HCT116 (cell line): Measurements from ENCODE around the gene EIF4G3. TPM values are rescaled to one million over a fixed set of nuclear protein-coding genes. Genes with fewer than 3 reads are reported as not detected.

Source experiments
- ATAC-seq: fragments of 200-7000 bp; cut with Tn5 transposase; 2 replicates; pipeline ENCODE4 v1.9.1; 2020; ENCODE audit warnings: mild to moderate bottlenecking, moderate library complexity
- BruUV-seq: library from RNA; stranded (reverse); fragments of 400-500 nt; replicated peaks from 2 replicates; lab custom pipeline; 2021; lab: Mats Ljungman, UMichigan
- CTCF ChIA-PET: fragments of 300-600 bp; sonication (Branson Sonifier 250); formaldehyde crosslinking; loops from one replicate; lab custom pipeline; 2021; ENCODE audit warnings: antibody characterized with exemption; lab: Charles Lee
- POLR2A ChIA-PET: fragments of 300-600, 350-600 bp; sonication (Branson Sonifier 250); formaldehyde crosslinking; loops from one replicate; lab custom pipeline; 2021; ENCODE audit warnings: antibody characterized with exemption; lab: Charles Lee
- RAD21 ChIA-PET, 2 experiments: fragments of 300-600 bp; sonication (Branson Sonifier 250); formaldehyde crosslinking; loops; one replicate each; lab custom pipeline; 2023; ENCODE audit warnings: low total read pairs in 2 of 2; ENCODE audit not compliant: uncharacterized antibody in 2 of 2, unreplicated experiment in 2 of 2, low non-redundant PET in 1 of 2; lab: Charles Lee
- DNase-seq: peaks from one replicate; pipeline ENCODE4 v3.0.0-alpha.2; 2010; ENCODE audit warnings: low read depth, low spot score
- H2AFZ ChIP-seq: fragments of 200-600 bp; shearing (Covaris generic), sonication (generic); 2 replicates; pipeline ENCODE4 v1.6.1; 2017; ENCODE audit warnings: low read depth, mixed run types, mixed read lengths, antibody characterized with exemption, low read length; ENCODE audit not compliant: poor library complexity, severe bottlenecking
- H3K27ac ChIP-seq: 2 replicates; pipeline ENCODE4 v1.5.1; 2012; ENCODE audit warnings: low read depth, low read length
- H3K27me3 ChIP-seq: fragments of 200-600 bp; sonication (generic); 2 replicates; pipeline ENCODE4 v1.6.1; 2016; ENCODE audit warnings: mixed run types, low read length, mixed read lengths; ENCODE audit not compliant: insufficient read depth
- H3K36me3 ChIP-seq, 2 experiments: fragments of 200-500 bp in 1 of 2; fragments of 200-600 bp in 1 of 2; sonication (Bioruptor generic) in 1 of 2; sonication (generic) in 1 of 2; 2 replicates each; pipeline versions ENCODE4 v1.5.1 to v1.6.1; 2014 to 2016; ENCODE audit warnings: low read length in 2 of 2, inconsistent platforms in 1 of 2, mixed read lengths in 1 of 2, mixed run types in 1 of 2; ENCODE audit not compliant: insufficient read depth in 2 of 2, control insufficient read depth in 1 of 2
- H3K4me1 ChIP-seq, 2 experiments: fragments of 200-600 bp in 1 of 2; sonication (generic) in 1 of 2; 2 replicates each; pipeline versions ENCODE4 v1.5.1 to v1.6.1; 2012 to 2017; ENCODE audit warnings: low read length in 2 of 2, inconsistent platforms in 1 of 2, mild to moderate bottlenecking in 1 of 2, mixed read lengths in 1 of 2, mixed run types in 1 of 2, moderate library complexity in 1 of 2; ENCODE audit not compliant: insufficient read depth in 2 of 2, control insufficient read depth in 1 of 2
- H3K4me2 ChIP-seq: fragments of 200-600 bp; sonication (generic); 2 replicates; pipeline ENCODE4 v1.6.1; 2017; ENCODE audit warnings: mixed run types, low read length, mixed read lengths
- H3K4me3 ChIP-seq, 2 experiments: fragments of 200-600 bp in 1 of 2; sonication (generic) in 1 of 2; replicated peaks in 1 of 2; 2 replicates each; pipeline ENCODE4 v1.5.1; 2011 to 2016; ENCODE audit warnings: low read length in 2 of 2, control low read depth in 1 of 2, low read depth in 1 of 2, mild to moderate bottlenecking in 1 of 2, mixed read lengths in 1 of 2, mixed run types in 1 of 2
- H3K79me2 ChIP-seq: fragments of 200-600 bp; sonication (generic); 2 replicates; pipeline ENCODE4 v1.6.1; 2017; ENCODE audit warnings: mild to moderate bottlenecking, mixed run types, low read length, moderate library complexity, mixed read lengths; ENCODE audit not compliant: insufficient read depth
- H3K9ac ChIP-seq: fragments of 200-600 bp; sonication (generic); 2 replicates; pipeline ENCODE4 v1.6.1; 2016; ENCODE audit warnings: low read length, mixed read lengths
- H3K9me2 ChIP-seq: fragments of 200-600 bp; sonication (generic), shearing (Covaris generic); 2 replicates; pipeline ENCODE4 v1.6.1; 2017; ENCODE audit warnings: mixed run types, mild to moderate bottlenecking, moderate library complexity; ENCODE audit not compliant: insufficient read depth
- H3K9me3 ChIP-seq, 2 experiments: fragments of 200-500 bp in 1 of 2; fragments of 200-600 bp in 1 of 2; sonication (Bioruptor generic) in 1 of 2; sonication (generic) in 1 of 2; 2 replicates each; pipeline ENCODE4 v1.6.1; 2014 to 2017; ENCODE audit warnings: low read length in 2 of 2, mixed read lengths in 2 of 2, inconsistent platforms in 1 of 2, low read depth in 1 of 2, mild to moderate bottlenecking in 1 of 2, mixed run types in 1 of 2, moderate library complexity in 1 of 2; ENCODE audit not compliant: control insufficient read depth in 1 of 2, insufficient read depth in 1 of 2
- H4K20me1 ChIP-seq: fragments of 200-600 bp; sonication (generic), shearing (Covaris generic); 2 replicates; pipeline ENCODE4 v1.6.1; 2017; ENCODE audit warnings: mixed run types, mild to moderate bottlenecking, moderate library complexity; ENCODE audit not compliant: insufficient read depth
- CEBPB ChIP-seq: IDR thresholded peaks from 2 replicates; pipeline ENCODE4 v1.6.1; 2012; ENCODE audit warnings: low read depth
- EGR1 ChIP-seq: IDR thresholded peaks from 2 replicates; pipeline ENCODE4 v1.6.1; 2012; ENCODE audit warnings: low read depth
- ELF1 ChIP-seq: IDR thresholded peaks from 2 replicates; pipeline ENCODE4 v1.6.1; 2012; ENCODE audit warnings: low read depth, borderline replicate concordance
- EZH2 ChIP-seq: fragments of 200-600 bp; sonication (generic); IDR thresholded peaks from 2 replicates; pipeline ENCODE4 v1.6.1; 2017; ENCODE audit warnings: antibody characterized with exemption, mixed run types
- EZH2phosphoT487 ChIP-seq: fragments of 200-600 bp; IDR thresholded peaks from 2 replicates; pipeline ENCODE4 v1.6.1; 2018; ENCODE audit warnings: antibody characterized with exemption, borderline replicate concordance
- FOSL1 ChIP-seq: IDR thresholded peaks from 2 replicates; pipeline ENCODE4 v1.6.1; 2012; ENCODE audit warnings: low read depth
- JUND ChIP-seq: IDR thresholded peaks from 2 replicates; pipeline ENCODE4 v1.6.1; 2012
- POLR2A ChIP-seq: IDR thresholded peaks from 2 replicates; pipeline ENCODE4 v1.7.0; 2011; ENCODE audit warnings: borderline replicate concordance; ENCODE audit not compliant: insufficient read depth, insufficient read length; ENCODE audit errors: extremely low read depth
- POLR2AphosphoS5 ChIP-seq: IDR thresholded peaks from 2 replicates; pipeline ENCODE4 v1.6.1; 2011; ENCODE audit warnings: mild to moderate bottlenecking, low read depth, low read length, moderate library complexity
- RAD21 ChIP-seq: IDR thresholded peaks from 2 replicates; pipeline ENCODE4 v1.6.1; 2012; ENCODE audit warnings: low read depth, mild to moderate bottlenecking
- SIN3A ChIP-seq: IDR thresholded peaks from 2 replicates; pipeline ENCODE4 v1.6.1; 2012; ENCODE audit warnings: low read depth
- SRF ChIP-seq: IDR thresholded peaks from 2 replicates; pipeline ENCODE4 v1.6.1; 2012; ENCODE audit warnings: low read depth
- TCF7L2 ChIP-seq: IDR thresholded peaks from 2 replicates; pipeline ENCODE4 v1.7.0; 2011; ENCODE audit warnings: borderline replicate concordance, inconsistent platforms; ENCODE audit not compliant: insufficient read depth, insufficient read length; ENCODE audit errors: extremely low read depth
- YY1 ChIP-seq: IDR thresholded peaks from 2 replicates; pipeline ENCODE4 v1.6.1; 2011; ENCODE audit warnings: low read length, low read depth, moderate library complexity, mild to moderate bottlenecking; ENCODE audit not compliant: insufficient replicate concordance; ENCODE audit errors: extremely low read depth
- ZFX ChIP-seq: fragments of 450-650 bp; IDR thresholded peaks from 2 replicates; pipeline ENCODE4 v1.6.1; 2017
- ZNF274 ChIP-seq: fragments of 200-500 bp; sonication (Bioruptor generic); IDR thresholded peaks from 2 replicates; pipeline ENCODE4 v1.6.1; 2014; ENCODE audit warnings: mild to moderate bottlenecking, low read depth, low read length, inconsistent platforms
- intact Hi-C: fragments of 100-400 bp; cut with micrococcal nuclease; formaldehyde crosslinking; loops from 2 replicates; pipeline ENCODE4 v1.10.0; 2022
- total RNA-seq: library from RNA; stranded (reverse); gene quantifications from one replicate; pipeline ENCODE4 v1.2.1, GENCODE V29; 2021; ENCODE audit not compliant: unreplicated experiment
- TF ChIP-seq, protein P1 (sequence below): IDR thresholded peaks from 2 replicates; pipeline ENCODE4 v1.6.1; 2012
- TF ChIP-seq, protein P2 (sequence below): IDR thresholded peaks from 2 replicates; pipeline ENCODE4 v1.6.1; 2012
- TF ChIP-seq, protein P3 (sequence below): IDR thresholded peaks from 2 replicates; pipeline ENCODE4 v1.6.1; 2011; ENCODE audit warnings: mild to moderate bottlenecking, low read length, moderate library complexity; ENCODE audit not compliant: insufficient replicate concordance; ENCODE audit errors: extremely low read depth

EIF4G3 gene
- total RNA-seq, 1 experiment from 2014 or later, result 40.1 TPM

GRCh38 chr1:21034725-21035628 is 141.7 kb downstream of the EIF4G3 start:
- CTCF ChIA-PET, result no interaction called here
- Histone ChIP-seq H3K27me3 (no peaks in the 10 kb centered on the region), H3K4me1 (peaks cover 0 to 9% of the 10 kb centered on the region in 2 experiments; a peak in 2 of 4 replicates), H3K79me2 (peaks cover 12% of the 10 kb centered on the region; the same call in 1 of the 2 replicates), H4K20me1 (no peaks in the 10 kb centered on the region), H2AFZ (no peak overlapping the region), H3K4me2 (no peak overlapping the region), H3K9ac (no peak overlapping the region), H3K27ac (no peak overlapping the region), H3K9me2 (no peaks in the 10 kb centered on the region), H3K4me3 (no peak overlapping the region), H3K36me3 (no peaks in the 10 kb centered on the region), H3K9me3 (peaks cover 0 to 6% of the 10 kb centered on the region in 2 experiments; a peak in 1 of 4 replicates)
- no peak for ATAC-seq
- no peak for DNase-seq
- RAD21 ChIA-PET, result no interaction called here
- no TSS peak for BruUV-seq
- POLR2A ChIA-PET, result no interaction called here
- TF ChIP-seq, protein P1, sequence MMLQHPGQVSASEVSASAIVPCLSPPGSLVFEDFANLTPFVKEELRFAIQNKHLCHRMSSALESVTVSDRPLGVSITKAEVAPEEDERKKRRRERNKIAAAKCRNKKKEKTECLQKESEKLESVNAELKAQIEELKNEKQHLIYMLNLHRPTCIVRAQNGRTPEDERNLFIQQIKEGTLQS, result no peak
- TF ChIP-seq JUND (no peak), POLR2AphosphoS5 (no peak), ELF1 (no peak), FOSL1 (no peak), YY1 (no peak), SRF (no peak), TCF7L2 (no peak), EGR1 (no peak), RAD21 (no peak), EZH2 (no peak), ZNF274 (no peak), POLR2A (no peak), SIN3A (no peak), CEBPB (no peak), ZFX (no peak), EZH2phosphoT487 (no peak)
- TF ChIP-seq, protein P2, sequence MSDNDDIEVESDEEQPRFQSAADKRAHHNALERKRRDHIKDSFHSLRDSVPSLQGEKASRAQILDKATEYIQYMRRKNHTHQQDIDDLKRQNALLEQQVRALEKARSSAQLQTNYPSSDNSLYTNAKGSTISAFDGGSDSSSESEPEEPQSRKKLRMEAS, result no peak
- TF ChIP-seq, protein P3, sequence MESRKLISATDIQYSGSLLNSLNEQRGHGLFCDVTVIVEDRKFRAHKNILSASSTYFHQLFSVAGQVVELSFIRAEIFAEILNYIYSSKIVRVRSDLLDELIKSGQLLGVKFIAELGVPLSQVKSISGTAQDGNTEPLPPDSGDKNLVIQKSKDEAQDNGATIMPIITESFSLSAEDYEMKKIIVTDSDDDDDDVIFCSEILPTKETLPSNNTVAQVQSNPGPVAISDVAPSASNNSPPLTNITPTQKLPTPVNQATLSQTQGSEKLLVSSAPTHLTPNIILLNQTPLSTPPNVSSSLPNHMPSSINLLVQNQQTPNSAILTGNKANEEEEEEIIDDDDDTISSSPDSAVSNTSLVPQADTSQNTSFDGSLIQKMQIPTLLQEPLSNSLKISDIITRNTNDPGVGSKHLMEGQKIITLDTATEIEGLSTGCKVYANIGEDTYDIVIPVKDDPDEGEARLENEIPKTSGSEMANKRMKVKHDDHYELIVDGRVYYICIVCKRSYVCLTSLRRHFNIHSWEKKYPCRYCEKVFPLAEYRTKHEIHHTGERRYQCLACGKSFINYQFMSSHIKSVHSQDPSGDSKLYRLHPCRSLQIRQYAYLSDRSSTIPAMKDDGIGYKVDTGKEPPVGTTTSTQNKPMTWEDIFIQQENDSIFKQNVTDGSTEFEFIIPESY, result no peak
- intact Hi-C loops, result loop anchor here (5.0 kb wide), 1 partner anchor 47 kb away; no protein-coding TSS in a partner anchor
